Measurements from ENCODE around the gene DUSP9. TPM values are rescaled to one million over a fixed set of nuclear protein-coding genes. Genes with fewer than 3 reads are reported as not detected.

DUSP9 gene
- 0.90 TPM in 1 of 2 replicates, not detected in the other for total RNA-seq

GRCh38 chrX:153646620-153647373 lies at the start of gene DUSP9:
DUSP9 (plus strand) TSS chrX:153647203; CDS start chrX:153647954, 751 bp downstream.

GRCh38 chrX:153598541-153599191 lies 48.3 kb upstream of the DUSP9 start, which contains the start of gene CCNQ:
CCNQ (minus strand) TSS chrX:153599139; CDS start chrX:153599073, 66 bp downstream.

GRCh38 chrX:153673428-153674218 lies 26.6 kb downstream of the DUSP9 start, which contains the start of gene PNCK:
PNCK (minus strand) TSS chrX:153673813; CDS start chrX:153673076, 737 bp downstream.

GRCh38 chrX:153687121-153688039 lies 40.4 kb downstream of the DUSP9 start, which contains the start of gene SLC6A8:
SLC6A8 (plus strand) TSS chrX:153687926; CDS start chrX:153688575, 649 bp downstream.

Other genes starting within 250 kb of the DUSP9 start
- gene PNMA6E, start 245.9 kb upstream of the DUSP9 start, total RNA-seq = not detected in 2 replicates
- 0.81 and 1.4 TPM in 2 replicates for gene ZFP92, start 235.7 kb upstream of the DUSP9 start, total RNA-seq
- gene TREX2, start 201.1 kb upstream of the DUSP9 start, total RNA-seq = 0.90 TPM in 1 of 2 replicates, not detected in the other
- 26.2 and 27.1 TPM in 2 replicates for gene HAUS7, start 176.6 kb upstream of the DUSP9 start, total RNA-seq
- 186 and 203 TPM in 2 replicates for gene BGN, start 152.2 kb upstream of the DUSP9 start, total RNA-seq
- not detected in 2 replicates for gene ATP2B3, start 129.6 kb upstream of the DUSP9 start, total RNA-seq
- 33.8 and 36.5 TPM in 2 replicates for gene CCNQ, start 48.1 kb upstream of the DUSP9 start, total RNA-seq
- 0.49 and 0.90 TPM in 2 replicates for gene PNCK, start 26.6 kb downstream of the DUSP9 start, total RNA-seq
- 48.6 and 52.0 TPM in 2 replicates for gene SLC6A8, start 40.7 kb downstream of the DUSP9 start, total RNA-seq
- 170 and 172 TPM in 2 replicates for gene BCAP31, start 77.2 kb downstream of the DUSP9 start, total RNA-seq
- gene ABCD1, start 77.7 kb downstream of the DUSP9 start, total RNA-seq = 17.5 and 24.9 TPM in 2 replicates
- 1.3 and 6.0 TPM in 2 replicates for gene PLXNB3, start 117.0 kb downstream of the DUSP9 start, total RNA-seq
- gene SRPK3, start 133.8 kb downstream of the DUSP9 start, total RNA-seq = 0.72 TPM in 1 of 2 replicates, not detected in the other
- gene IDH3G, start 147.2 kb downstream of the DUSP9 start, total RNA-seq = 74.0 and 81.8 TPM in 2 replicates
- 347 and 394 TPM in 2 replicates for gene SSR4, start 147.5 kb downstream of the DUSP9 start, total RNA-seq
- gene PDZD4, start 183.3 kb downstream of the DUSP9 start, total RNA-seq = 1.1 and 5.5 TPM in 2 replicates
- 2.9 and 8.6 TPM in 2 replicates for gene L1CAM, start 239.0 kb downstream of the DUSP9 start, total RNA-seq